ENCODE results near the gene ASTN1.
A peak's percentile ranks its signal among the peaks of the same experiment; 100 is the strongest.

The ASTN1 gene

DNA sequence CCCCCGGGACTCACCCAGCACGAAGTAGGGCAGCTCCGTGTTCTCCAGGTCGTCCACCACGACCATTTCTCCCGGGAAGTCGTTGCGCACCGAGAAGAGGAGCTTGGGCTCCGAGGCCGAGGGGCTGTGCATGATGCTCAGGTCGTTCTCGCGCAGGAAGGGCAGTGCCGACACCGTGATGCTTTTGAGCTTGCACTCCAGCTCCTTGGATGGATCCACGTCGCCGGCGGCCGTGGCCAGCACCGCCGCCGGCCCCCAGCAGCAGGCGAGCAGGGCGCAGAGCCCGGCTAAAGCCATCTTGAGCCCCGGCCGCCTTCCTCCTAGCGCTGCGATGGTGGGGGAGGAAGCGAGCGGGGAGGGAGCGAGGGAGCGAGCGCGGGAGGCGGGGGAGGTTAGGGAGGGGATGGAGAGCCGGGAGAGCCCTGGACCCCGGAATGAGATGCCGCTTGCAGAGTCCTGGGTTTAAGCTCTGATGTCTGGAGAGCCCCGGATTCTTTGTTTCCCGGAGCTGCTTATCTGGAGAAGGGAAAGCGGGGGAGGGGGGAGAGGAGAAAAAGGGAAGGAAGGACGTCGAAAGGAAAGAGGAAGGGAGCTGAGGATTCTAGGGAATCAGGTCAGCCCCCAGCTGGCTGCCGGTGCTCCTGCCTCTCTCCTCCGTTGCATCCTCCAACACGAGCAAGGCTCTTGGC, at the start of gene ASTN1:
ASTN1 (minus strand) TSS at position 333 of the 689 bp plus-strand sequence; CDS start at position 297, 36 bp downstream.
- TF ChIP-seq, protein P1, sequence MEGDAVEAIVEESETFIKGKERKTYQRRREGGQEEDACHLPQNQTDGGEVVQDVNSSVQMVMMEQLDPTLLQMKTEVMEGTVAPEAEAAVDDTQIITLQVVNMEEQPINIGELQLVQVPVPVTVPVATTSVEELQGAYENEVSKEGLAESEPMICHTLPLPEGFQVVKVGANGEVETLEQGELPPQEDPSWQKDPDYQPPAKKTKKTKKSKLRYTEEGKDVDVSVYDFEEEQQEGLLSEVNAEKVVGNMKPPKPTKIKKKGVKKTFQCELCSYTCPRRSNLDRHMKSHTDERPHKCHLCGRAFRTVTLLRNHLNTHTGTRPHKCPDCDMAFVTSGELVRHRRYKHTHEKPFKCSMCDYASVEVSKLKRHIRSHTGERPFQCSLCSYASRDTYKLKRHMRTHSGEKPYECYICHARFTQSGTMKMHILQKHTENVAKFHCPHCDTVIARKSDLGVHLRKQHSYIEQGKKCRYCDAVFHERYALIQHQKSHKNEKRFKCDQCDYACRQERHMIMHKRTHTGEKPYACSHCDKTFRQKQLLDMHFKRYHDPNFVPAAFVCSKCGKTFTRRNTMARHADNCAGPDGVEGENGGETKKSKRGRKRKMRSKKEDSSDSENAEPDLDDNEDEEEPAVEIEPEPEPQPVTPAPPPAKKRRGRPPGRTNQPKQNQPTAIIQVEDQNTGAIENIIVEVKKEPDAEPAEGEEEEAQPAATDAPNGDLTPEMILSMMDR (IDR thresholded peaks at IDR 0.05; ENCODE audit: low read depth, low read length, missing control alignments), result no peak
- in situ Hi-C loops (cut with HindIII; ENCODE audit: low pct_ligation_motif_present, low sequenced_read_pairs), result no loop called here
- H3K4me3 ChIP-seq (ENCODE audit: low read depth, low read length), result peak within 1 kb of the TSS; percentile 35
- no peak for DNase-seq
- no peaks in the 10 kb centered on the region for H3K36me3 ChIP-seq (replicated peaks)
- peaks cover 27% of the 10 kb centered on the region for H3K27me3 ChIP-seq (replicated peaks)
- H3K27ac ChIP-seq, result no peak within 1 kb of the TSS

DNA sequence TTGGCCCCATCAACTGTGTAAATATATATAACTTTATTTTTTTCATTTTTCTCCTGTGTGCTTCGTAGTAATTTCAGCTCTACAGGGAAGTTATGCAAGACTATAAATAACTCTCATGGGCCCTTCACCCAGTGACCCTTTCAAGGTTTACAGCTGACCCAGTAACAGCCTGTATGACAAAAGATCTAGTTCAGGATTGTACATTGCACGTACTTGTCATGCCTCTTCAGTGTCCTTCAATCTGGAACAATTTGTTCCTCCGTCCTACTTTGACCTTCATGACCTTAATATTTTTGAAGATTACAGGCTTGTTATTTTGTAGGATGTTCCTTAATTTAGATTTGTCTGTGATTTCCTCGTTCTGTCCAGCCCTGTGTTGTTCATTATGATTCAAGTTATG, 46.7 kb upstream of the ASTN1 start:
- H3K4me3 ChIP-seq (ENCODE audit: low read depth, low read length), result no peak overlapping the region
- TF ChIP-seq, protein P1 (IDR thresholded peaks at IDR 0.05; ENCODE audit: low read depth, low read length, missing control alignments), result no peak
- no peak for DNase-seq
- H3K27me3 ChIP-seq (replicated peaks), result no peaks in the 10 kb centered on the region
- no peak overlapping the region for H3K27ac ChIP-seq
- no peaks in the 10 kb centered on the region for H3K36me3 ChIP-seq (replicated peaks)
- in situ Hi-C loops (cut with HindIII; ENCODE audit: low pct_ligation_motif_present, low sequenced_read_pairs), result no loop called here

DNA sequence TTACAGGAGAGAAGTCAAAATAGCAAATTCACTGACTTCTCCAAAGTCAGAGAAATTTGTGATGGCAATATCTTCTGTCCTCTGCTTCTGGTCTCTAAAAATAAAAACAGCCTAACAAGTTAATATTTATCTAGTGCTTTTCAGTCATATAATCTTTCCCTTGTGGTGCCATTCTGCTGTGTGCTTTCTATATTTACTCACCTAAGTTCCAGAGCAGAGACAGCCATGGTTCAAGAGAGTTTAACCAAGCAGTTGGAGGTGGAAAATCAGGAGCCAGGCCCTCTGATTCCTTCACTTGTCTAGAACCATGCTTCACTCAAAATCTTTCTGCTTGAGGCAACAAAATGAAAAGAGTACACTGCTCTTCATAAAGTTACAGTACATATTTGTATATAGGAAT, 45.6 kb upstream of the ASTN1 start:
- Histone ChIP-seq H3K27ac (no peak overlapping the region), H3K4me3 (ENCODE audit: low read depth, low read length) (no peak overlapping the region), H3K36me3 (replicated peaks) (no peaks in the 10 kb centered on the region), H3K27me3 (replicated peaks) (no peaks in the 10 kb centered on the region)
- in situ Hi-C loops (cut with HindIII; ENCODE audit: low pct_ligation_motif_present, low sequenced_read_pairs), result no loop called here
- DNase-seq, result no peak
- TF ChIP-seq, protein P1 (IDR thresholded peaks at IDR 0.05; ENCODE audit: low read depth, low read length, missing control alignments), result no peak

DNA sequence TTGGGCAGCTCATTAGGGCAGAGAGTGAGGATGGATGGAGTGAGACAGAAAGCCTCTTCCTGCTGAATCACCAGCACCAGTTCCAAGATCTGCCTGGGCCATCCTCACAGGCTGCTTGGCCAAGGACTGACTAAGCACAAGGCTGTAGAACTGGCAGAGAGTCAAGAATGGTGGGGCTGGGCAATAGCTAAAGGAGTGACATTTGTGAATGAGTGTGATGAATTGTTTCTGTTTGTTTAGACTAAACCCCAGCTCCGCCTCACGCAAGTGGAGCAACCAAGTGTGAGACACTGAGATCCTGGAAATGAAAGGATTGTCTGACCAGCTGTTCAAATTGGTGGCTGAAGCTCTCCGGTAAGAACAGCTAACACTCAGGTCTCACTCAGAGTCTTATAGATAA, 44.8 kb upstream of the ASTN1 start:
- H3K4me3 ChIP-seq (ENCODE audit: low read depth, low read length), result no peak overlapping the region
- H3K27ac ChIP-seq, result no peak overlapping the region
- no peaks in the 10 kb centered on the region for H3K27me3 ChIP-seq (replicated peaks)
- DNase-seq, result peak; percentile 97
- in situ Hi-C loops (cut with HindIII; ENCODE audit: low pct_ligation_motif_present, low sequenced_read_pairs), result no loop called here
- TF ChIP-seq, protein P1 (IDR thresholded peaks at IDR 0.05; ENCODE audit: low read depth, low read length, missing control alignments), result no peak
- no peaks in the 10 kb centered on the region for H3K36me3 ChIP-seq (replicated peaks)

GRCh38 chr1:177208920-177209319, 44.4 kb upstream of the ASTN1 start:
- TF ChIP-seq, protein P1 (IDR thresholded peaks at IDR 0.05; ENCODE audit: low read depth, low read length, missing control alignments), result no peak
- in situ Hi-C loops (cut with HindIII; ENCODE audit: low pct_ligation_motif_present, low sequenced_read_pairs), result no loop called here
- H3K4me3 ChIP-seq (ENCODE audit: low read depth, low read length), result no peak overlapping the region
- no peak for DNase-seq
- no peak overlapping the region for H3K27ac ChIP-seq
- no peaks in the 10 kb centered on the region for H3K27me3 ChIP-seq (replicated peaks)
- H3K36me3 ChIP-seq (replicated peaks), result no peaks in the 10 kb centered on the region

All from brain microvascular endothelial cell (primary cell).